Stimulated activated naive CD8-positive, alpha-beta T cell treated with anti-CD3 and anti-CD28 coated beads, Interleukin-15, amount 100 ng/mL, for 72 hours (primary cell): Measurements from ENCODE around the gene CCSER2.

Source experiments
- ATAC-seq: fragments of 150-1000 bp; cut with Tn5 transposase; 2 replicates; pipeline ENCODE4 v1.10.0; 2021; ENCODE audit warnings: mild to moderate bottlenecking, moderate library complexity
- DNase-seq, 2 donors: peaks; one replicate each; pipeline ENCODE4 v3.0.0; 2021 to 2022
- H3K27ac Mint-ChIP-seq, 2 donors: one replicate each; pipeline ENCODE4 v1.8.0; 2022; ENCODE audit warnings: mild to moderate bottlenecking in 2 of 2, mixed read lengths in 2 of 2, moderate library complexity in 2 of 2
- H3K27me3 Mint-ChIP-seq: one replicate; pipeline ENCODE4 v1.8.0; 2022; ENCODE audit warnings: mixed read lengths
- H3K4me1 Mint-ChIP-seq: one replicate; pipeline ENCODE4 v1.8.0; 2022; ENCODE audit warnings: mild to moderate bottlenecking, mixed read lengths
- H3K4me3 Mint-ChIP-seq, 2 donors: one replicate each; pipeline ENCODE4 v1.8.0; 2022; ENCODE audit warnings: mild to moderate bottlenecking in 2 of 2, mixed read lengths in 2 of 2, moderate library complexity in 1 of 2
- H3K9me3 Mint-ChIP-seq, 2 donors: one replicate each; pipeline ENCODE4 v1.8.0; 2022; ENCODE audit warnings: mixed read lengths in 2 of 2

The CCSER2 gene

DNA sequence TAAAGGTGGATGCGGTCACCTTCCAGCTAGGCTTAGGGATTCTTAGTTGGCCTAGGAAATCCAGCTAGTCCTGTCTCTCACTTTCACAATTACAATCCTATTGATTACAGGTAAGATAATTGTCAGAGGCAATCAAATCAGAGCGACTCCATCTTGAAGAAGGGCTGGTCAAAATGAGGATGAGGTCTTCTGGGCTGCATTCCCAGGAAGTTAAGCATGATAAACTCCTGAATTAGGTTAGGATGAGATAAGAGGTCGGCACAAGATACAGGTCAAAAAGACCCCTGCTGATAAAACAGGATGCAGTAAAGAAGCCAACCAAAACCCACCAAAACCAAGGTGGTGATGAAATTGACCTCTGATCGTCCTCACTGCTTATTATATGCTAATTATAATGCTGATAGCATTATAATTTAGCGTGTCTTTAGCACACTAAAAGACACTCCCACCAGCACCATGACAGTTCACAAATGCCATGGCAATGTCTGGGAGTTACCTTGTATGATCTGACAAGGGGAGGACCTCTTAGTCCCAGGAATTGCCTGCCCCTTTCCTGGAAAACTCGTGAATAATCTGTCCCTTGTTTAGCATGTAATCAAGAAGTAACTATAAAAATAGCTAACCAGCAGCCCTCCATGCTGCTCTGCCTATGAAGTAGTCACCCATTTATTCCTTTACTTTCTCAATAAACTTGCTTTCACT is 237.6 kb downstream of the CCSER2 start:
- DNase-seq: no peak
- peaks cover 75% of the 10 kb centered on the region for H3K27me3 Mint-ChIP-seq
- ATAC-seq: no peak
- no peaks in the 10 kb centered on the region for H3K4me1 Mint-ChIP-seq
- H3K9me3 Mint-ChIP-seq: no peaks in the 10 kb centered on the region
- H3K4me3 Mint-ChIP-seq: no peak overlapping the region
- H3K27ac Mint-ChIP-seq: no peak overlapping the region

GRCh38 chr10:84567133-84567532 is 238.7 kb downstream of the CCSER2 start:
- H3K4me1 Mint-ChIP-seq: no peaks in the 10 kb centered on the region
- peaks cover 75% of the 10 kb centered on the region for H3K27me3 Mint-ChIP-seq
- H3K4me3 Mint-ChIP-seq: no peak overlapping the region
- no peak overlapping the region for H3K27ac Mint-ChIP-seq
- no peak for DNase-seq
- no peak for ATAC-seq
- no peaks in the 10 kb centered on the region for H3K9me3 Mint-ChIP-seq
